Measurements from ENCODE around the gene PSMG3.
A peak's percentile ranks its signal among the peaks of the same experiment; 100 is the strongest.

PSMG3 gene

GRCh38 chr7:1558841-1559625 lies 10.8 kb downstream of the PSMG3 start:
- no peak overlapping the region for H3K9ac ChIP-seq
- H3K9me3 ChIP-seq (ENCODE audit: control insufficient read depth, low read length): no peaks in the 10 kb centered on the region
- no peak overlapping the region for H2AFZ ChIP-seq
- no peak for TF ChIP-seq CTCF (IDR thresholded peaks at IDR 0.05)
- no peaks in the 10 kb centered on the region for H3K79me2 ChIP-seq
- no peaks in the 10 kb centered on the region for H3K36me3 ChIP-seq (ENCODE audit: control insufficient read depth, insufficient read depth, low read length)
- H3K4me1 ChIP-seq: peaks cover 11% of the 10 kb centered on the region
- no peak overlapping the region for H3K4me2 ChIP-seq (ENCODE audit: low read length)
- H3K4me3 ChIP-seq (ENCODE audit: low read depth, low read length): no peak overlapping the region
- no peaks in the 10 kb centered on the region for H3K27me3 ChIP-seq (ENCODE audit: control insufficient read depth, insufficient read depth, low read length)
- H3K27ac ChIP-seq: no peak overlapping the region

GRCh38 chr7:1558181-1558811 lies 11.5 kb downstream of the PSMG3 start:
- H3K4me2 ChIP-seq (ENCODE audit: low read length): no peak overlapping the region
- no peak overlapping the region for H3K27ac ChIP-seq
- H3K9ac ChIP-seq: no peak overlapping the region
- no peaks in the 10 kb centered on the region for H3K36me3 ChIP-seq (ENCODE audit: control insufficient read depth, insufficient read depth, low read length)
- no peak overlapping the region for H3K4me3 ChIP-seq (ENCODE audit: low read depth, low read length)
- no peaks in the 10 kb centered on the region for H3K79me2 ChIP-seq
- peaks cover 11% of the 10 kb centered on the region for H3K4me1 ChIP-seq
- H3K27me3 ChIP-seq (ENCODE audit: control insufficient read depth, insufficient read depth, low read length): no peaks in the 10 kb centered on the region
- H2AFZ ChIP-seq: peak overlapping the region; percentile 3
- no peaks in the 10 kb centered on the region for H3K9me3 ChIP-seq (ENCODE audit: control insufficient read depth, low read length)
- TF ChIP-seq CTCF (IDR thresholded peaks at IDR 0.05): no peak

- no peaks in the 10 kb centered on the region for H3K27me3 ChIP-seq (ENCODE audit: control insufficient read depth, insufficient read depth, low read length)
- H3K9me3 ChIP-seq (ENCODE audit: control insufficient read depth, low read length): no peaks in the 10 kb centered on the region
- TF ChIP-seq CTCF (IDR thresholded peaks at IDR 0.05): no peak
- peaks cover 11% of the 10 kb centered on the region for H3K4me1 ChIP-seq
- no peaks in the 10 kb centered on the region for H3K36me3 ChIP-seq (ENCODE audit: control insufficient read depth, insufficient read depth, low read length)
- no peak overlapping the region for H3K9ac ChIP-seq
- no peaks in the 10 kb centered on the region for H3K79me2 ChIP-seq
- H2AFZ ChIP-seq: no peak overlapping the region
- no peak overlapping the region for H3K27ac ChIP-seq
- H3K4me3 ChIP-seq (ENCODE audit: low read depth, low read length): no peak overlapping the region
- H3K4me2 ChIP-seq (ENCODE audit: low read length): no peak overlapping the region
These were observed 12.1 kb downstream of the PSMG3 start for GRCh38 chr7:1557771-1558170.

- no peak overlapping the region for H3K4me2 ChIP-seq (ENCODE audit: low read length)
- no peak overlapping the region for H3K27ac ChIP-seq
- TF ChIP-seq CTCF (IDR thresholded peaks at IDR 0.05): no peak
These were observed 12.8 kb downstream of the PSMG3 start for GRCh38 chr7:1557006-1557405.

More at GRCh38 chr7:1557006-1557405, 12.8 kb downstream of the PSMG3 start:
- Histone ChIP-seq H3K9me3 (ENCODE audit: control insufficient read depth, low read length) (no peaks in the 10 kb centered on the region), H3K4me3 (ENCODE audit: low read depth, low read length) (no peak overlapping the region), H3K36me3 (ENCODE audit: control insufficient read depth, insufficient read depth, low read length) (no peaks in the 10 kb centered on the region), H3K27me3 (ENCODE audit: control insufficient read depth, insufficient read depth, low read length) (no peaks in the 10 kb centered on the region), H3K9ac (no peak overlapping the region), H3K4me1 (peaks cover 11% of the 10 kb centered on the region), H3K79me2 (no peaks in the 10 kb centered on the region), H2AFZ (no peak overlapping the region)
